Measurements from ENCODE around the gene LSS.

GRCh38 chr21:46248827-46249226 lies 20.3 kb upstream of the LSS start:
- TF ChIP-seq EP300 (IDR thresholded peaks at IDR 0.05; ENCODE audit: borderline replicate concordance) = no peak
- TF ChIP-seq TAF1 (IDR thresholded peaks at IDR 0.05; ENCODE audit: low read depth) = no peak
- TF ChIP-seq, protein P1, sequence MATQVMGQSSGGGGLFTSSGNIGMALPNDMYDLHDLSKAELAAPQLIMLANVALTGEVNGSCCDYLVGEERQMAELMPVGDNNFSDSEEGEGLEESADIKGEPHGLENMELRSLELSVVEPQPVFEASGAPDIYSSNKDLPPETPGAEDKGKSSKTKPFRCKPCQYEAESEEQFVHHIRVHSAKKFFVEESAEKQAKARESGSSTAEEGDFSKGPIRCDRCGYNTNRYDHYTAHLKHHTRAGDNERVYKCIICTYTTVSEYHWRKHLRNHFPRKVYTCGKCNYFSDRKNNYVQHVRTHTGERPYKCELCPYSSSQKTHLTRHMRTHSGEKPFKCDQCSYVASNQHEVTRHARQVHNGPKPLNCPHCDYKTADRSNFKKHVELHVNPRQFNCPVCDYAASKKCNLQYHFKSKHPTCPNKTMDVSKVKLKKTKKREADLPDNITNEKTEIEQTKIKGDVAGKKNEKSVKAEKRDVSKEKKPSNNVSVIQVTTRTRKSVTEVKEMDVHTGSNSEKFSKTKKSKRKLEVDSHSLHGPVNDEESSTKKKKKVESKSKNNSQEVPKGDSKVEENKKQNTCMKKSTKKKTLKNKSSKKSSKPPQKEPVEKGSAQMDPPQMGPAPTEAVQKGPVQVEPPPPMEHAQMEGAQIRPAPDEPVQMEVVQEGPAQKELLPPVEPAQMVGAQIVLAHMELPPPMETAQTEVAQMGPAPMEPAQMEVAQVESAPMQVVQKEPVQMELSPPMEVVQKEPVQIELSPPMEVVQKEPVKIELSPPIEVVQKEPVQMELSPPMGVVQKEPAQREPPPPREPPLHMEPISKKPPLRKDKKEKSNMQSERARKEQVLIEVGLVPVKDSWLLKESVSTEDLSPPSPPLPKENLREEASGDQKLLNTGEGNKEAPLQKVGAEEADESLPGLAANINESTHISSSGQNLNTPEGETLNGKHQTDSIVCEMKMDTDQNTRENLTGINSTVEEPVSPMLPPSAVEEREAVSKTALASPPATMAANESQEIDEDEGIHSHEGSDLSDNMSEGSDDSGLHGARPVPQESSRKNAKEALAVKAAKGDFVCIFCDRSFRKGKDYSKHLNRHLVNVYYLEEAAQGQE (IDR thresholded peaks at IDR 0.05; ENCODE audit: low read depth) = no peak
- TF ChIP-seq ZBTB7A (IDR thresholded peaks at IDR 0.05; ENCODE audit: low read depth) = no peak
- TF ChIP-seq CEBPB (IDR thresholded peaks at IDR 0.05) = no peak
- no peak for TF ChIP-seq EGR1 (IDR thresholded peaks at IDR 0.05)
